ENCODE results near the gene TNK2.
"Not testable (repeated sequence)": the region's sequence is repeated elsewhere in the genome, so short reads cannot be mapped to it uniquely, and the experiment has no call there.

TNK2 gene

DNA sequence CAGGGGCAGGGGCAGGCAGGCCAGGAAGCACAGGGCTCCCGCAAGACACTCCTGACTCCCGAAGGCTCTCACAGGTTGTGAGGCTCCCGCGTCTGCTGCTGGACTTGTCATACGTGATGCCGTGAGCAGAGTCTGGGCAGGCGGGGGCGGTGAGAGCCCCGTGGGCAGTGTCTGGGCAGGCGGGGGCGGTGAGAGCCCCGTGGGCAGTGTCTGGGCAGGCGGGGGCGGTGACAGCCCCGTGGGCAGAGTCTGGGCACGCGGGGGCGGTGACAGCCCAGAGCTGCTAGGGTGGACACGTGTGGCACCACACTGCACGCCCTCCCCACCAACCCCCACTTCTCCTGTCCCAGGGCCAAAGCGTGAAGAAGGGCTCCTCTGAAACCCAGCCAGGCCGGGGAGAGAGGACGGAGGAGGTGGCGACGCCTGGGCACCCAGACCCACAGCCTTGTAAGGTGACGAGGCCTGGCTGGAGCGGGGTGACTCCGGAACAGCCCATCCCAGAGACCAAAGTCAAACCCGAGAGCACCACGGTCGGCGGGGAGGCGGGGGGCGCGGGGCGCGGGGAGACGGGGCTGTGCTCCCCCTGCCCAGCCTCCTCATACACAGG, 35.0 kb downstream of the TNK2 start:
- TF ChIP-seq, protein P1, sequence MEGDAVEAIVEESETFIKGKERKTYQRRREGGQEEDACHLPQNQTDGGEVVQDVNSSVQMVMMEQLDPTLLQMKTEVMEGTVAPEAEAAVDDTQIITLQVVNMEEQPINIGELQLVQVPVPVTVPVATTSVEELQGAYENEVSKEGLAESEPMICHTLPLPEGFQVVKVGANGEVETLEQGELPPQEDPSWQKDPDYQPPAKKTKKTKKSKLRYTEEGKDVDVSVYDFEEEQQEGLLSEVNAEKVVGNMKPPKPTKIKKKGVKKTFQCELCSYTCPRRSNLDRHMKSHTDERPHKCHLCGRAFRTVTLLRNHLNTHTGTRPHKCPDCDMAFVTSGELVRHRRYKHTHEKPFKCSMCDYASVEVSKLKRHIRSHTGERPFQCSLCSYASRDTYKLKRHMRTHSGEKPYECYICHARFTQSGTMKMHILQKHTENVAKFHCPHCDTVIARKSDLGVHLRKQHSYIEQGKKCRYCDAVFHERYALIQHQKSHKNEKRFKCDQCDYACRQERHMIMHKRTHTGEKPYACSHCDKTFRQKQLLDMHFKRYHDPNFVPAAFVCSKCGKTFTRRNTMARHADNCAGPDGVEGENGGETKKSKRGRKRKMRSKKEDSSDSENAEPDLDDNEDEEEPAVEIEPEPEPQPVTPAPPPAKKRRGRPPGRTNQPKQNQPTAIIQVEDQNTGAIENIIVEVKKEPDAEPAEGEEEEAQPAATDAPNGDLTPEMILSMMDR (conservative IDR thresholded peaks at IDR 0.05; ENCODE audit: low read depth, low read length): no peak
- no peak for DNase-seq (ENCODE audit: low read depth)
- H3K4me3 ChIP-seq (ENCODE audit: low read length): no peak overlapping the region

GRCh38 chr3:195872800-195873199, 35.6 kb downstream of the TNK2 start:
- DNase-seq (ENCODE audit: low read depth): no peak
- no peak overlapping the region for H3K4me3 ChIP-seq (ENCODE audit: low read length)
- TF ChIP-seq, protein P1 (conservative IDR thresholded peaks at IDR 0.05; ENCODE audit: low read depth, low read length): no peak

DNA sequence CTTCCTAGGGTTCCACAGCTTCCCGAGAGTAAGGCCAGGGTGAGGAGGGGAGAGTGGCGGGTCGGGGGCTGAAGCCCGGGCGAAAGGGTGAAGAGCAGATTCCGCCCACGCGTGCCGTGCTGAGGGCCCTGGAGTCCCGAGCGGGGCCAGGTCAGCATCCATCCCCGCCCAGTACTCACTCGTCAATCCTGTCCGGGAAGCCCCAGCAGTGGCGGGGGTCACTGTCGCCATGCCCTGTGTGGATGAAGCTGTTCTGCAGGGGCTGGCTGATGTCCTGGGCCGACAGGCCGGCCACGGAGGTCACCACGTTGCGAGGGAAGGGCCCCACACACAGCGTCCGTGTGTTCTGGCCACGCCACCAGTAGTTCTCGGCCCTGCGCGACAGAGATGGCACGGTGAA, 36.3 kb downstream of the TNK2 start:
- TF ChIP-seq, protein P1 (conservative IDR thresholded peaks at IDR 0.05; ENCODE audit: low read depth, low read length): no peak
- no peak for DNase-seq (ENCODE audit: low read depth)
- H3K4me3 ChIP-seq (ENCODE audit: low read length): no peak overlapping the region

- DNase-seq (ENCODE audit: low read depth); H3K4me3 ChIP-seq (ENCODE audit: low read length): not testable (repeated sequence)
Measured at GRCh38 chr3:195871686-195872085, 36.7 kb downstream of the TNK2 start.

DNA sequence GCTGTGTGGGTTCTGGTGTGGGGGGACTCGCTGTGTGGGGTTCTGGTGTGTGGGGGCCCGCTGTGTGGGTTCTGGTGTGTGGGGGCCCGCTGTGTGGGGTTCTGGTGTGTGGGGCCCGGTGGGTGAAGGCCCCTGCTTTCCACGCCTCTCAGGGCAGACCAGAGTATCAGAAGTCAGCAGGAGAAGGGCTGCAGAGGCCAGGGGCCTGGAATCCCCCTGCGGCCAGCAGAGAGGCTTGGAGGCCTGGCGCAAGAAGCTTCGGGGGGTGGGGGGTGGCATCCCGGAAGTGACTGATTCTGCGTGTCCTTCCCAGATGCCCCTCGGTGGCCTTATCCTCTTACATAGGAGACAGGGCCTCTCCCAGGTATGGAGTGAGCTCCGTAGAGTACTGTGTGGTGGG, 37.4 kb downstream of the TNK2 start:
- TF ChIP-seq, protein P1 (conservative IDR thresholded peaks at IDR 0.05; ENCODE audit: low read depth, low read length): no peak
- no peak overlapping the region for H3K4me3 ChIP-seq (ENCODE audit: low read length)
- DNase-seq (ENCODE audit: low read depth): no peak

GRCh38 chr3:195870442-195870841, 37.9 kb downstream of the TNK2 start:
- TF ChIP-seq, protein P1 (conservative IDR thresholded peaks at IDR 0.05; ENCODE audit: low read depth, low read length): no peak
- no peak overlapping the region for H3K4me3 ChIP-seq (ENCODE audit: low read length)
- DNase-seq (ENCODE audit: low read depth): no peak

GRCh38 chr3:195869413-195870001, 38.8 kb downstream of the TNK2 start:
- no peak for DNase-seq (ENCODE audit: low read depth)
- TF ChIP-seq, protein P1 (conservative IDR thresholded peaks at IDR 0.05; ENCODE audit: low read depth, low read length): no peak
- H3K4me3 ChIP-seq (ENCODE audit: low read length): no peak overlapping the region
